K562 (cell line): ENCODE measurements around the gene RSPRY1. TPM values are rescaled to one million over a fixed set of nuclear protein-coding genes. Genes with fewer than 3 reads are reported as not detected.

Experiments
- CBX3 ChIP-seq, 2 experiments: IDR thresholded peaks; 1 replicate in 1 of 2; 2 replicates in 1 of 2; pipeline ENCODE4 v1.6.1; 2012; ENCODE audit warnings: inconsistent platforms in 2 of 2, low read length in 2 of 2, borderline replicate concordance in 1 of 2, control low read depth in 1 of 2
- L3MBTL2 ChIP-seq: fragments of 450-650 bp; IDR thresholded peaks from 2 replicates; pipeline ENCODE4 v1.6.1; 2016; ENCODE audit warnings: mild to moderate bottlenecking, moderate library complexity
- SRSF1 ChIP-seq: fragments of 200-400 bp; formaldehyde crosslinking; IDR thresholded peaks from 2 replicates; pipeline ENCODE4 v1.6.1; 2017; ENCODE audit warnings: mild to moderate bottlenecking, low read depth, low read length, moderate library complexity
- TCFL5 ChIP-seq: fragments of 250-450 bp; sonication (Bioruptor Pico); conservative IDR thresholded peaks from 2 replicates; pipeline ENCODE4 v1.6.1; 2021; ENCODE audit warnings: mild to moderate bottlenecking, moderate library complexity, matching md5 sums
- TOE1 ChIP-seq, 2 experiments: fragments of 450-650 bp in 1 of 2; sonication (generic) in 1 of 2; formaldehyde crosslinking in 1 of 2; IDR thresholded peaks; 2 replicates each; pipeline versions ENCODE4 v1.7.1 to v1.8.0; 2016 to 2022; ENCODE audit warnings: borderline replicate concordance in 2 of 2, mild to moderate bottlenecking in 2 of 2, antibody characterized with exemption in 1 of 2, inconsistent platforms in 1 of 2, low read depth in 1 of 2, missing genetic modification reagents in 1 of 2, moderate library complexity in 1 of 2
- ZNF165 ChIP-seq: fragments of 250-450 bp; sonication (Bioruptor Pico); IDR thresholded peaks from 2 replicates; pipeline ENCODE4 v1.4.0; 2020; ENCODE audit warnings: borderline replicate concordance
- polyA plus RNA-seq, 8 experiments: library from polyadenylated mRNA; depleted of rRNA in 4 of 8; stranded (reverse) in 5 of 8; unstranded in 3 of 8; fragments of >200 nt; fragmentation: Nextera tagmentation in 2 of 8; fragmentation: Illumina TruSeq in 1 of 8; extraction: Ambion mirVana in 2 of 8; extraction: Trizol in 1 of 8; gene quantifications; 2 replicates each; pipeline versions ENCODE4 v1.2.1 to v1.2.3, GENCODE V29; 2011 to 2014; ENCODE audit warnings: inconsistent platforms in 1 of 8, missing spikeins in 1 of 8
- total RNA-seq, 7 experiments: library from RNA; depleted of rRNA in 6 of 7; stranded (reverse); fragments of >200 nt in 6 of 7; fragmentation: Illumina TruSeq in 2 of 7; extraction: Trizol in 2 of 7; gene quantifications; 2 replicates each; pipeline versions ENCODE4 v1.2.1 to v1.2.3, GENCODE V29; 2011 to 2021; ENCODE audit warnings: low replicate concordance in 1 of 7
- TF ChIP-seq, protein P1 (sequence below), 2 experiments: fragments of 450-650 bp; IDR thresholded peaks; 2 replicates each; pipeline ENCODE4 v1.6.1; 2016
- TF ChIP-seq, protein P2 (sequence below): fragments of 250-450 bp; sonication (Bioruptor Pico); IDR thresholded peaks from 2 replicates; pipeline ENCODE4 v1.8.0; 2022; ENCODE audit warnings: inconsistent platforms, mild to moderate bottlenecking, moderate library complexity, borderline replicate concordance
- TF ChIP-seq, protein P3 (sequence below): sonication (generic); formaldehyde crosslinking; IDR thresholded peaks from 2 replicates; pipeline ENCODE4 v1.8.1; 2023; ENCODE audit warnings: missing genetic modification reagents, mild to moderate bottlenecking, borderline replicate concordance

RSPRY1 gene
- total and polyA plus RNA-seq, 9 of the 15 experiments (the other 6 are each of a cell fraction or from before 2014, with no cell fraction given) = 10.2 to 27.8 (median 20.8) TPM

DNA sequence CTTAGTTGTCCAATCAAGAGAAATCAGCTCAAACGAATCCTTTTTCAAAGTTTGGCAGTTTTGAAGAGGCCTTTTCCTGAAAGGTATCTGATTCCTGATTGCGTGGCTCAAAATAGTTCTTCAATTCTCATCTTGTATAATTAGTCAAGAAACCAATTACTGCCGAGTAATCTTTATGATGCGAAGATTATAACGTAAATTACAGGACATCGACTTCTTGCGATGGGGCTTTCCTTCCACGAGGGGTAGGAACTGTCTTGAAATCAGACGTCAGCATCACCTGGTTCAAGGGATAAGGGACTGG lies 58.3 kb downstream of the RSPRY1 start (continued):
- no peak for TF ChIP-seq ZNF165 (CRISPR knock-in tag)
- peak; percentile 18; the same call in 1 of the 2 replicates for TF ChIP-seq TOE1 (IDR thresholded peaks at IDR 0.05; ENCODE audit: borderline replicate concordance)
- TF ChIP-seq TOE1 (CRISPR knock-in tag; IDR thresholded peaks at IDR 0.05; ENCODE audit: borderline replicate concordance, low read depth) = no peak
- TF ChIP-seq, protein P1, sequence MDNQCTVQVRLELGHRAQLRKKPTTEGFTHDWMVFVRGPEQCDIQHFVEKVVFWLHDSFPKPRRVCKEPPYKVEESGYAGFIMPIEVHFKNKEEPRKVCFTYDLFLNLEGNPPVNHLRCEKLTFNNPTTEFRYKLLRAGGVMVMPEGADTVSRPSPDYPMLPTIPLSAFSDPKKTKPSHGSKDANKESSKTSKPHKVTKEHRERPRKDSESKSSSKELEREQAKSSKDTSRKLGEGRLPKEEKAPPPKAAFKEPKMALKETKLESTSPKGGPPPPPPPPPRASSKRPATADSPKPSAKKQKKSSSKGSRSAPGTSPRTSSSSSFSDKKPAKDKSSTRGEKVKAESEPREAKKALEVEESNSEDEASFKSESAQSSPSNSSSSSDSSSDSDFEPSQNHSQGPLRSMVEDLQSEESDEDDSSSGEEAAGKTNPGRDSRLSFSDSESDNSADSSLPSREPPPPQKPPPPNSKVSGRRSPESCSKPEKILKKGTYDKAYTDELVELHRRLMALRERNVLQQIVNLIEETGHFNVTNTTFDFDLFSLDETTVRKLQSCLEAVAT (IDR thresholded peaks at IDR 0.05) = no peak
- TF ChIP-seq, protein P2, sequence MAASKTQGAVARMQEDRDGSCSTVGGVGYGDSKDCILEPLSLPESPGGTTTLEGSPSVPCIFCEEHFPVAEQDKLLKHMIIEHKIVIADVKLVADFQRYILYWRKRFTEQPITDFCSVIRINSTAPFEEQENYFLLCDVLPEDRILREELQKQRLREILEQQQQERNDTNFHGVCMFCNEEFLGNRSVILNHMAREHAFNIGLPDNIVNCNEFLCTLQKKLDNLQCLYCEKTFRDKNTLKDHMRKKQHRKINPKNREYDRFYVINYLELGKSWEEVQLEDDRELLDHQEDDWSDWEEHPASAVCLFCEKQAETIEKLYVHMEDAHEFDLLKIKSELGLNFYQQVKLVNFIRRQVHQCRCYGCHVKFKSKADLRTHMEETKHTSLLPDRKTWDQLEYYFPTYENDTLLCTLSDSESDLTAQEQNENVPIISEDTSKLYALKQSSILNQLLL (CRISPR knock-in tag) = no peak
- TF ChIP-seq, protein P3, sequence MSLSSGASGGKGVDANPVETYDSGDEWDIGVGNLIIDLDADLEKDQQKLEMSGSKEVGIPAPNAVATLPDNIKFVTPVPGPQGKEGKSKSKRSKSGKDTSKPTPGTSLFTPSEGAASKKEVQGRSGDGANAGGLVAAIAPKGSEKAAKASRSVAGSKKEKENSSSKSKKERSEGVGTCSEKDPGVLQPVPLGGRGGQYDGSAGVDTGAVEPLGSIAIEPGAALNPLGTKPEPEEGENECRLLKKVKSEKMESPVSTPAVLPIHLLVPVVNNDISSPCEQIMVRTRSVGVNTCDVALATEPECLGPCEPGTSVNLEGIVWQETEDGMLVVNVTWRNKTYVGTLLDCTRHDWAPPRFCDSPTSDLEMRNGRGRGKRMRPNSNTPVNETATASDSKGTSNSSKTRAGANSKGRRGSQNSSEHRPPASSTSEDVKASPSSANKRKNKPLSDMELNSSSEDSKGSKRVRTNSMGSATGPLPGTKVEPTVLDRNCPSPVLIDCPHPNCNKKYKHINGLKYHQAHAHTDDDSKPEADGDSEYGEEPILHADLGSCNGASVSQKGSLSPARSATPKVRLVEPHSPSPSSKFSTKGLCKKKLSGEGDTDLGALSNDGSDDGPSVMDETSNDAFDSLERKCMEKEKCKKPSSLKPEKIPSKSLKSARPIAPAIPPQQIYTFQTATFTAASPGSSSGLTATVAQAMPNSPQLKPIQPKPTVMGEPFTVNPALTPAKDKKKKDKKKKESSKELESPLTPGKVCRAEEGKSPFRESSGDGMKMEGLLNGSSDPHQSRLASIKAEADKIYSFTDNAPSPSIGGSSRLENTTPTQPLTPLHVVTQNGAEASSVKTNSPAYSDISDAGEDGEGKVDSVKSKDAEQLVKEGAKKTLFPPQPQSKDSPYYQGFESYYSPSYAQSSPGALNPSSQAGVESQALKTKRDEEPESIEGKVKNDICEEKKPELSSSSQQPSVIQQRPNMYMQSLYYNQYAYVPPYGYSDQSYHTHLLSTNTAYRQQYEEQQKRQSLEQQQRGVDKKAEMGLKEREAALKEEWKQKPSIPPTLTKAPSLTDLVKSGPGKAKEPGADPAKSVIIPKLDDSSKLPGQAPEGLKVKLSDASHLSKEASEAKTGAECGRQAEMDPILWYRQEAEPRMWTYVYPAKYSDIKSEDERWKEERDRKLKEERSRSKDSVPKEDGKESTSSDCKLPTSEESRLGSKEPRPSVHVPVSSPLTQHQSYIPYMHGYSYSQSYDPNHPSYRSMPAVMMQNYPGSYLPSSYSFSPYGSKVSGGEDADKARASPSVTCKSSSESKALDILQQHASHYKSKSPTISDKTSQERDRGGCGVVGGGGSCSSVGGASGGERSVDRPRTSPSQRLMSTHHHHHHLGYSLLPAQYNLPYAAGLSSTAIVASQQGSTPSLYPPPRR (CRISPR knock-in tag) = peak; percentile 57; the same call in 1 of the 2 replicates
- TF ChIP-seq TCFL5 = no peak
- TF ChIP-seq SRSF1 = no peak
- 0 out of 3 replicates have a peak, but pooled peaks of 1 of the 2 experiments have one; percentile 30 for TF ChIP-seq CBX3 (IDR thresholded peaks at IDR 0.05; ENCODE audit: borderline replicate concordance in 1 of 2, low read length in 2 of 2)
- TF ChIP-seq L3MBTL2 = no peak
